HG03378 (cell line): ENCODE data around the gene RAB40AL.

ENCODE experiments used
- ATAC-seq: cut with Tn5 transposase; IDR thresholded peaks from one replicate; pipeline ENCODE4 v1.9.1; 2021; ENCODE audit warnings: mild to moderate bottlenecking, moderate library complexity; ENCODE audit not compliant: unreplicated experiment

RAB40AL gene

DNA sequence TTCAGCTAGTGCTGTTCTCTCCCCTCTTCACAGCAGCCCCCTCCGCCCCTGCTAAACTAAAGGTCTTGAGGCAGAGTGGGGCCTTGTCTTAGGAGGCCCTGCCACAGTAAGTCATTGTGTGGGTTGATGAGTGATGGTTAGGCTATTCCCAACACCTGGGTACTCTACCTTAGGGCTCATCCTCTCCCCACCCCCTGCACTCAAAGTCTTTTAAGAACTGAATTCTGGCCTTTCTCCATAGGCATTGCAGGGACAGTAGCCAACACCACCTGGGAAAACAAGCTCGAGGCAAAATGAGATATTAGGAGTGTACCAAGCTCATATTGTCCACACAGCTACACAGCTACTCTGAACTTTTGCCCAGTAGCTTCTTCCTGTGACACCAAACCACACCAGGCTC lies 42.5 kb downstream of the RAB40AL start:
- no peak for ATAC-seq

DNA sequence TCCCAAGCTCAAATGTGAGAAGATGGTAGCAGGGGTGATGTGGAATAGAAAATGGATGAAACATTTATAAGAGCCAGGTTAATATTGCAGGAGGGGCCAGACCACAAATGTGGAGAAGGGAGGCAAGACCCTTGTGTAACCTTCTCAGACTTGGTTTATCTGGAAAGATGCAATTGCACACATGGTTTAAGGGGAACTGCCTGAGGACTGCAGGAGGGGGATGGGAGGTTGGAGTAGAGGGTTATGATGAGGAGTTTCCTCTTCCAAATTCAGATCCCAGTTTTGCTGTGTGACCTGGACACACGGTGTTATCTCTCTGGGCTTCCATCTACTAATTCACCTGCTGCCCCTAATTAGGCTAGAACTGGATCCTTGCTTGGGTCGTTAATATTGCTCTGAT lies 46.1 kb downstream of the RAB40AL start:
- no peak for ATAC-seq

- no peak for ATAC-seq
Measured at GRCh38 chrX:102985192-102985591, 48.1 kb downstream of the RAB40AL start.
